H1 (cell line): ENCODE measurements around the gene KCTD7. TPM values are rescaled to one million over a fixed set of nuclear protein-coding genes. Genes with fewer than 3 reads are reported as not detected.

Experiments used
- CTCF ChIA-PET: fragments of 300-600 bp; sonication (Branson Sonifier 250); formaldehyde crosslinking; loops from one replicate; lab custom pipeline; 2021; ENCODE audit not compliant: partially characterized antibody; lab: Charles Lee
- POLR2A ChIA-PET: fragments of 300-600 bp; sonication (Branson Sonifier 250); formaldehyde crosslinking; loops from one replicate; lab custom pipeline; 2021; ENCODE audit warnings: inconsistent platforms; ENCODE audit not compliant: partially characterized antibody; lab: Charles Lee
- DNase-seq, 2 experiments: peaks; one replicate each; pipeline versions ENCODE4 v3.0.0 to v3.0.0-alpha.2; 2010 to 2022; ENCODE audit warnings: low spot score in 2 of 2, low read depth in 1 of 2, mixed read lengths in 1 of 2
- FAIRE-seq: peaks from 2 replicates; lab custom pipeline; 2011; peaks lifted over from hg19 to GRCh38; lab: Jason Lieb, UNC
- H2AFZ ChIP-seq: 2 replicates; pipeline ENCODE4 v1.8.1; 2012; ENCODE audit warnings: low read length, inconsistent platforms
- H2AK5ac ChIP-seq: 2 replicates; pipeline ENCODE4 v1.6.1; 2013; ENCODE audit warnings: low read depth, low read length
- H2BK120ac ChIP-seq: replicated peaks from 2 replicates; pipeline ENCODE3; 2013; ENCODE audit warnings: low read depth, low read length, inconsistent platforms
- H2BK12ac ChIP-seq: 2 replicates; pipeline ENCODE4 v1.6.1; 2013; ENCODE audit warnings: low read depth, low read length
- H2BK15ac ChIP-seq: 2 replicates; pipeline ENCODE4 v1.6.1; 2013; ENCODE audit warnings: low read length
- H2BK20ac ChIP-seq: 2 replicates; pipeline ENCODE4 v1.6.1; 2013; ENCODE audit warnings: low read length
- H2BK5ac ChIP-seq: 2 replicates; pipeline ENCODE4 v1.6.1; 2013; ENCODE audit warnings: low read depth, low read length
- H3K14ac ChIP-seq: 2 replicates; pipeline ENCODE4 v1.6.1; 2013; ENCODE audit warnings: inconsistent platforms; ENCODE audit not compliant: insufficient read length
- H3K18ac ChIP-seq: 2 replicates; pipeline ENCODE4 v1.6.1; 2013; ENCODE audit warnings: low read length; ENCODE audit errors: extremely low read depth
- H3K23ac ChIP-seq: 2 replicates; pipeline ENCODE4 v1.6.1; 2013; ENCODE audit warnings: inconsistent platforms; ENCODE audit not compliant: insufficient read length
- H3K23me2 ChIP-seq: 2 replicates; pipeline ENCODE4 v1.6.1; 2013; ENCODE audit warnings: low read depth, low read length
- H3K27ac ChIP-seq: 2 replicates; pipeline ENCODE4 v1.6.1; 2011; ENCODE audit warnings: low read depth, low read length, inconsistent platforms
- H3K27me3 ChIP-seq, 4 experiments: replicated peaks in 1 of 4; 1 replicate in 1 of 4; 2 replicates in 3 of 4; pipeline versions ENCODE4 v1.6.1 to v1.8.1; 2011 to 2013; ENCODE audit warnings: low read length in 3 of 4, mild to moderate bottlenecking in 3 of 4, inconsistent platforms in 2 of 4, mixed read lengths in 2 of 4, moderate library complexity in 1 of 4; ENCODE audit not compliant: control insufficient read depth in 3 of 4, insufficient read depth in 3 of 4; ENCODE audit errors: extremely low read depth in 1 of 4
- H3K36me3 ChIP-seq, 4 experiments: 2 replicates each; pipeline versions ENCODE4 v1.6.1 to v1.8.1; 2011 to 2013; ENCODE audit warnings: mild to moderate bottlenecking in 4 of 4, low read length in 3 of 4, moderate library complexity in 2 of 4, control low read depth in 1 of 4, inconsistent platforms in 1 of 4; ENCODE audit not compliant: insufficient read depth in 4 of 4, control insufficient read depth in 2 of 4
- H3K4ac ChIP-seq: replicated peaks from 2 replicates; pipeline ENCODE3; 2013; ENCODE audit warnings: low read length, low read depth, mixed read lengths, inconsistent platforms; ENCODE audit not compliant: insufficient read length
- H3K4me1 ChIP-seq, 4 experiments: replicated peaks in 1 of 4; 1 replicate in 1 of 4; 2 replicates in 3 of 4; pipeline versions ENCODE4 v1.6.1 to v1.8.1; 2011 to 2013; ENCODE audit warnings: low read length in 3 of 4, inconsistent platforms in 2 of 4, mixed read lengths in 1 of 4; ENCODE audit not compliant: insufficient read depth in 4 of 4, control insufficient read depth in 3 of 4
- H3K4me2 ChIP-seq, 2 experiments: 2 replicates each; pipeline versions ENCODE4 v1.6.1 to v1.8.1; 2011 to 2013; ENCODE audit warnings: low read depth in 2 of 2, low read length in 2 of 2, control low read depth in 1 of 2, inconsistent platforms in 1 of 2, mild to moderate bottlenecking in 1 of 2; ENCODE audit not compliant: insufficient read depth in 1 of 2
- H3K4me3 ChIP-seq, 4 experiments: fragments of 200-600, 300-600 bp in 1 of 4; sonication (generic), shearing (Covaris generic), sonication (Bioruptor Twin) in 1 of 4; 2 replicates each; pipeline versions ENCODE4 v1.5.1 to v1.8.1; 2011 to 2016; ENCODE audit warnings: low read length in 4 of 4, low read depth in 3 of 4, control low read depth in 2 of 4, inconsistent platforms in 2 of 4, mild to moderate bottlenecking in 2 of 4, mixed read lengths in 1 of 4, moderate library complexity in 1 of 4; ENCODE audit not compliant: insufficient read depth in 2 of 4; ENCODE audit errors: extremely low read depth in 1 of 4
- H3K56ac ChIP-seq: replicated peaks from 2 replicates; pipeline ENCODE3; 2013; ENCODE audit warnings: low read depth, mild to moderate bottlenecking, mixed read lengths, low read length, inconsistent platforms; ENCODE audit not compliant: insufficient read length
- H3K79me1 ChIP-seq: 2 replicates; pipeline ENCODE4 v1.6.1; 2013; ENCODE audit warnings: low read depth, low read length, control low read depth
- H3K79me2 ChIP-seq, 2 experiments: 2 replicates each; pipeline versions ENCODE4 v1.6.1 to v1.8.1; 2012 to 2013; ENCODE audit warnings: low read length in 2 of 2, mild to moderate bottlenecking in 2 of 2, inconsistent platforms in 1 of 2; ENCODE audit not compliant: insufficient read depth in 2 of 2, control insufficient read depth in 1 of 2
- H3K9ac ChIP-seq, 4 experiments: replicated peaks in 1 of 4; 1 replicate in 1 of 4; 2 replicates in 3 of 4; pipeline versions ENCODE4 v1.6.1 to v1.8.1; 2011 to 2013; ENCODE audit warnings: low read depth in 3 of 4, low read length in 3 of 4, control low read depth in 2 of 4, mild to moderate bottlenecking in 2 of 4, moderate library complexity in 2 of 4, inconsistent platforms in 1 of 4; ENCODE audit errors: extremely low read depth in 1 of 4
- H3K9me3 ChIP-seq, 2 experiments: 2 replicates each; pipeline versions ENCODE4 v1.6.1 to v1.8.1; 2012 to 2013; ENCODE audit warnings: mild to moderate bottlenecking in 2 of 2, moderate library complexity in 2 of 2, control low read depth in 1 of 2, inconsistent platforms in 1 of 2, low read depth in 1 of 2, low read length in 1 of 2, mixed read lengths in 1 of 2; ENCODE audit not compliant: insufficient read depth in 2 of 2
- H4K20me1 ChIP-seq, 2 experiments: replicated peaks in 1 of 2; 2 replicates each; pipeline versions ENCODE3 to v1.8.1; 2011 to 2013; ENCODE audit warnings: inconsistent platforms in 2 of 2, low read length in 2 of 2, mild to moderate bottlenecking in 1 of 2; ENCODE audit not compliant: insufficient read depth in 2 of 2, control insufficient read depth in 1 of 2
- H4K5ac ChIP-seq: 2 replicates; pipeline ENCODE4 v1.6.1; 2013; ENCODE audit warnings: low read length, low read depth, mixed read lengths, inconsistent platforms; ENCODE audit not compliant: insufficient read length
- H4K8ac ChIP-seq: 2 replicates; pipeline ENCODE4 v1.8.0; 2013; ENCODE audit warnings: mild to moderate bottlenecking, moderate library complexity, low read length, inconsistent platforms; ENCODE audit not compliant: insufficient read depth; ENCODE audit errors: extremely low read depth
- H4K91ac ChIP-seq: replicated peaks from 2 replicates; pipeline ENCODE3; 2013; ENCODE audit warnings: low read length, mixed read lengths, inconsistent platforms; ENCODE audit not compliant: insufficient read length
- KDM4A ChIP-seq: IDR thresholded peaks from one replicate; pipeline ENCODE4 v1.7.1; 2012; ENCODE audit warnings: low read depth, mild to moderate bottlenecking, moderate library complexity, low read length, inconsistent platforms; ENCODE audit not compliant: severe bottlenecking
- SRF ChIP-seq: IDR thresholded peaks from 2 replicates; pipeline ENCODE4 v1.6.1; 2011; ENCODE audit warnings: mild to moderate bottlenecking, low read depth, low read length, moderate library complexity
- ZNF274 ChIP-seq: IDR thresholded peaks from 2 replicates; pipeline ENCODE4 v1.7.0; 2012; ENCODE audit warnings: low read length, borderline replicate concordance; ENCODE audit errors: extremely low read depth
- WGBS, 2 experiments: shearing (Covaris generic) in 1 of 2; methylation state at CpG; one replicate each; pipeline versions ENCODE4 v1.1.6 to v1.1.7; 2013 to 2015; ENCODE audit warnings: low lambda C conversion rate in 2 of 2, mixed read lengths in 2 of 2, inconsistent platforms in 1 of 2, low coverage in 1 of 2, missing lambda C conversion rate in 1 of 2; ENCODE audit not compliant: insufficient replicate concordance in 2 of 2, insufficient coverage in 1 of 2, insufficient read length in 1 of 2; ENCODE audit errors: extremely low coverage in 1 of 2, missing lambda C conversion rate in 1 of 2; 5-methylcytosine and 5-hydroxymethylcytosine counted together
- polyA plus RNA-seq, 7 experiments: library from polyadenylated mRNA; depleted of rRNA in 3 of 7; stranded (reverse) in 5 of 7; unstranded in 2 of 7; fragments of >200 nt in 5 of 7; fragments of 200-250 nt in 2 of 7; gene quantifications; 1 replicate in 5 of 7; 2 replicates in 1 of 7; 4 replicates in 1 of 7; pipeline versions ENCODE4 v1.2.1 to v1.2.3, GENCODE V29; 2011 to 2013; ENCODE audit warnings: missing spikeins in 2 of 7, mixed read lengths in 2 of 7
- total RNA-seq: library from RNA; stranded (reverse); fragmentation: NEBNext Ultra II Directional; extraction: Animal tissue kit (Norgen Biotek cat#: 25700); gene quantifications from 2 replicates; pipeline ENCODE4 v1.2.1, GENCODE V29; 2021

The KCTD7 gene
- total and polyA plus RNA-seq, 2 of the 8 experiments (the other 6 are each of a cell fraction or from before 2014, with no cell fraction given) = 8.6 to 11.9 TPM

GRCh38 chr7:66629222-66630062 lies 761 bp downstream of the KCTD7 start:
- Histone ChIP-seq H2BK12ac (no peak overlapping the region), H3K9me3 (no peaks in the 10 kb centered on the region), H3K56ac (no peak overlapping the region), H3K27me3 (no peaks in the 10 kb centered on the region), H3K23ac (no peak overlapping the region), H3K9ac (peak overlapping the region in 2 of 4 experiments; percentile 44 to 71; a peak in 4 of 7 replicates), H3K36me3 (no peaks in the 10 kb centered on the region; a peak in 1 of 8 replicates), H3K4me2 (peak overlapping the region; percentile 69 to 92), H3K79me1 (peaks cover 6% of the 10 kb centered on the region; the same call in 1 of the 2 replicates), H3K4me1 (no peaks in the 10 kb centered on the region), H3K14ac (no peak overlapping the region), H4K20me1 (peaks cover 0 to 3% of the 10 kb centered on the region in 2 experiments), H2BK120ac (no peak overlapping the region), H4K8ac (peak overlapping the region; percentile 11; the same call in 1 of the 2 replicates), H4K5ac (no peak overlapping the region), H3K4ac (no peak overlapping the region), H4K91ac (no peak overlapping the region), H3K4me3 (peak overlapping the region; percentile 56 to 85 (median 70)), H3K23me2 (peaks cover 7% of the 10 kb centered on the region; the same call in 1 of the 2 replicates), H3K18ac (no peak overlapping the region; the same call in 1 of the 2 replicates), H2BK15ac (peak overlapping the region; percentile 18; the same call in 1 of the 2 replicates), H3K79me2 (peaks cover 0 to 9% of the 10 kb centered on the region in 2 experiments; a peak in 1 of 4 replicates), H3K27ac (no peak overlapping the region; the same call in 1 of the 2 replicates), H2AK5ac (0 out of 2 replicates have a peak overlapping the region, but pooled peaks have one; percentile 15), H2BK20ac (no peak overlapping the region), H2AFZ (no peak overlapping the region), H2BK5ac (peak overlapping the region; percentile 71; the same call in 1 of the 2 replicates)
- no peak for TF ChIP-seq ZNF274
- TF ChIP-seq SRF = no peak
- TF ChIP-seq KDM4A = peak; percentile 18
- ChIA-PET POLR2A (interaction anchor here (0.9 to 2.5 kb wide), 6 partner anchors 9 to 88 kb away, joined by 3 to 25 read pairs (median 4); no protein-coding TSS in a partner anchor), CTCF (no interaction called here)
- DNase-seq (no peak), FAIRE-seq (no peak)
- 43% methylated on average over 10 of the region's 35 CpGs; no CpG with 5 or more reads in 1 of the 2 experiments for WGBS, 2 experiments
